K562 (cell line): Measurements from ENCODE around the gene KIF5A. TPM values are rescaled to one million over a fixed set of nuclear protein-coding genes. Genes with fewer than 3 reads are reported as not detected.

ENCODE experiments used
- ARID1B ChIP-seq: fragments of 450-650 bp; IDR thresholded peaks from 2 replicates; pipeline ENCODE4 v1.6.1; 2016; ENCODE audit warnings: antibody characterized with exemption, mild to moderate bottlenecking, inconsistent platforms
- CXXC5 ChIP-seq: fragments of 250-450 bp; sonication (Bioruptor Pico); IDR thresholded peaks from 2 replicates; pipeline ENCODE4 v1.8.0; 2022; ENCODE audit warnings: inconsistent platforms, mild to moderate bottlenecking, moderate library complexity
- LEF1 ChIP-seq: fragments of 450-650 bp; IDR thresholded peaks from 2 replicates; pipeline ENCODE4 v1.6.1; 2016; ENCODE audit warnings: mild to moderate bottlenecking
- MAZ ChIP-seq, 2 experiments: fragments of 450-650 bp in 1 of 2; sonication (generic) in 1 of 2; formaldehyde crosslinking; IDR thresholded peaks in 1 of 2; conservative IDR thresholded peaks in 1 of 2; 2 replicates each; pipeline versions ENCODE4 v1.4.0 to v1.5.0; 2020; ENCODE audit warnings: mild to moderate bottlenecking in 1 of 2, missing genetic modification reagents in 1 of 2
- MECOM ChIP-seq: fragments of 250-450 bp; sonication (Bioruptor Pico); IDR thresholded peaks from 2 replicates; pipeline ENCODE4 v1.8.0; 2022; ENCODE audit warnings: inconsistent platforms
- MTA1 ChIP-seq: fragments of 450-650 bp; IDR thresholded peaks from 2 replicates; pipeline ENCODE4 v1.6.1; 2017; ENCODE audit warnings: borderline replicate concordance
- NCOA1 ChIP-seq: fragments of 450-650 bp; IDR thresholded peaks from 2 replicates; pipeline ENCODE4 v1.6.1; 2016; ENCODE audit warnings: low read depth
- PHB2 ChIP-seq: fragments of 450-650 bp; IDR thresholded peaks from 2 replicates; pipeline ENCODE4 v1.6.1; 2017; ENCODE audit warnings: low read depth
- PML ChIP-seq: IDR thresholded peaks from 2 replicates; pipeline ENCODE4 v1.6.1; 2012; ENCODE audit warnings: low read length, inconsistent platforms
- RBFOX2 ChIP-seq: fragments of 200-400 bp; formaldehyde crosslinking; IDR thresholded peaks from 2 replicates; pipeline ENCODE4 v1.6.1; 2017; ENCODE audit warnings: low read depth, mild to moderate bottlenecking, low read length, moderate library complexity
- TAF1 ChIP-seq: IDR thresholded peaks from 2 replicates; pipeline ENCODE4 v1.6.1; 2011; ENCODE audit warnings: mild to moderate bottlenecking, low read length, moderate library complexity; ENCODE audit not compliant: insufficient read depth, control insufficient read depth, severe bottlenecking; ENCODE audit errors: extremely low read depth
- U2AF1 ChIP-seq: fragments of 200-400 bp; formaldehyde crosslinking; optimal IDR thresholded peaks from 2 replicates; pipeline ENCODE3; 2017; ENCODE audit warnings: mild to moderate bottlenecking, low read depth, low read length, moderate library complexity
- ZBTB7A ChIP-seq: IDR thresholded peaks from 2 replicates; pipeline ENCODE4 v1.6.1; 2011; ENCODE audit warnings: low read depth, mild to moderate bottlenecking, low read length, moderate library complexity, borderline replicate concordance; ENCODE audit not compliant: control insufficient read depth
- ZEB2 ChIP-seq: fragments of 450-650 bp; IDR thresholded peaks from 2 replicates; pipeline ENCODE4 v1.6.1; 2016
- ZNF224 ChIP-seq: sonication (generic); formaldehyde crosslinking; IDR thresholded peaks from 2 replicates; pipeline ENCODE4 v1.8.0; 2022; ENCODE audit warnings: mild to moderate bottlenecking, missing genetic modification reagents
- ZNF311 ChIP-seq: fragments of 250-450 bp; sonication (Bioruptor Pico); IDR thresholded peaks from 2 replicates; pipeline ENCODE4 v1.4.0; 2020; ENCODE audit warnings: mild to moderate bottlenecking, moderate library complexity
- polyA plus RNA-seq, 8 experiments: library from polyadenylated mRNA; depleted of rRNA in 4 of 8; stranded (reverse) in 5 of 8; unstranded in 3 of 8; fragments of >200 nt; fragmentation: Nextera tagmentation in 2 of 8; fragmentation: Illumina TruSeq in 1 of 8; extraction: Ambion mirVana in 2 of 8; extraction: Trizol in 1 of 8; gene quantifications; 2 replicates each; pipeline versions ENCODE4 v1.2.1 to v1.2.3, GENCODE V29; 2011 to 2014; ENCODE audit warnings: inconsistent platforms in 1 of 8, missing spikeins in 1 of 8
- total RNA-seq, 7 experiments: library from RNA; depleted of rRNA in 6 of 7; stranded (reverse); fragments of >200 nt in 6 of 7; fragmentation: Illumina TruSeq in 2 of 7; extraction: Trizol in 2 of 7; gene quantifications; 2 replicates each; pipeline versions ENCODE4 v1.2.1 to v1.2.3, GENCODE V29; 2011 to 2021; ENCODE audit warnings: low replicate concordance in 1 of 7
- TF ChIP-seq, protein P1 (sequence below), 3 experiments: fragments of 200-800 bp in 1 of 3; fragments of 250-450 bp in 1 of 3; fragments of 450-650 bp in 1 of 3; sonication (Bioruptor Pico) in 1 of 3; sonication (Bioruptor generic) in 1 of 3; formaldehyde crosslinking in 1 of 3; IDR thresholded peaks; 2 replicates each; pipeline versions ENCODE4 v1.6.1 to v1.8.0; 2016 to 2022; ENCODE audit warnings: mild to moderate bottlenecking in 2 of 3, missing genetic modification characterization in 2 of 3, missing compliant biosample characterization in 1 of 3, moderate library complexity in 1 of 3
- TF ChIP-seq, protein P2 (sequence below), 2 experiments: fragments of 150-350 bp in 1 of 2; IDR thresholded peaks; 2 replicates each; pipeline ENCODE4 v1.6.1; 2012 to 2016; ENCODE audit warnings: low read depth in 2 of 2, low read length in 2 of 2, mild to moderate bottlenecking in 1 of 2, moderate library complexity in 1 of 2
- TF ChIP-seq, protein P3 (sequence below): sonication (generic); formaldehyde crosslinking; IDR thresholded peaks from 2 replicates; pipeline ENCODE4 v1.8.0; 2023; ENCODE audit warnings: mild to moderate bottlenecking, missing genetic modification reagents

The KIF5A gene
- total and polyA plus RNA-seq, 9 of the 15 experiments (the other 6 are each of a cell fraction or from before 2014, with no cell fraction given): 3.4 to 17.7 (median 8.0) TPM

DNA sequence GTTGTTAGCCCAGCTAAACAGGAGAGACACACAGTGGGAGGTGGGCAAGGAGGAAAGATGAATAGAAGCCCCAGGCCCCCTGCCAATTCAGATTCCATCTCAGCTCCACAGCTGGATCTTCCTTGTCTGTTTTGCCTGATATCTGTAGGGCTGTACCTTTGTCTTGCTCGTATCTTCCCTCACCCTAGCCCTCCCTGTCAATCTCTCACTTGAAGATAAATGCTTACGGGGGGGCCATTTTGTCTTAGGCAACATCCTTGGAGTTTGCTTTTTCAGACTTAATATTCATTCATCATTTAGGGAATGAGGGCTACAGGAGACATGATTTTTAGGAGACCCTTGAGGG lies 2.4 kb downstream of the KIF5A start (continued):
- TF ChIP-seq, protein P1, sequence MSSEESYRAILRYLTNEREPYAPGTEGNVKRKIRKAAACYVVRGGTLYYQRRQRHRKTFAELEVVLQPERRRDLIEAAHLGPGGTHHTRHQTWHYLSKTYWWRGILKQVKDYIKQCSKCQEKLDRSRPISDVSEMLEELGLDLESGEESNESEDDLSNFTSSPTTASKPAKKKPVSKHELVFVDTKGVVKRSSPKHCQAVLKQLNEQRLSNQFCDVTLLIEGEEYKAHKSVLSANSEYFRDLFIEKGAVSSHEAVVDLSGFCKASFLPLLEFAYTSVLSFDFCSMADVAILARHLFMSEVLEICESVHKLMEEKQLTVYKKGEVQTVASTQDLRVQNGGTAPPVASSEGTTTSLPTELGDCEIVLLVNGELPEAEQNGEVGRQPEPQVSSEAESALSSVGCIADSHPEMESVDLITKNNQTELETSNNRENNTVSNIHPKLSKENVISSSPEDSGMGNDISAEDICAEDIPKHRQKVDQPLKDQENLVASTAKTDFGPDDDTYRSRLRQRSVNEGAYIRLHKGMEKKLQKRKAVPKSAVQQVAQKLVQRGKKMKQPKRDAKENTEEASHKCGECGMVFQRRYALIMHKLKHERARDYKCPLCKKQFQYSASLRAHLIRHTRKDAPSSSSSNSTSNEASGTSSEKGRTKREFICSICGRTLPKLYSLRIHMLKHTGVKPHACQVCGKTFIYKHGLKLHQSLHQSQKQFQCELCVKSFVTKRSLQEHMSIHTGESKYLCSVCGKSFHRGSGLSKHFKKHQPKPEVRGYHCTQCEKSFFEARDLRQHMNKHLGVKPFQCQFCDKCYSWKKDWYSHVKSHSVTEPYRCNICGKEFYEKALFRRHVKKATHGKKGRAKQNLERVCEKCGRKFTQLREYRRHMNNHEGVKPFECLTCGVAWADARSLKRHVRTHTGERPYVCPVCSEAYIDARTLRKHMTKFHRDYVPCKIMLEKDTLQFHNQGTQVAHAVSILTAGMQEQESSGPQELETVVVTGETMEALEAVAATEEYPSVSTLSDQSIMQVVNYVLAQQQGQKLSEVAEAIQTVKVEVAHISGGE (CRISPR knock-in tag; IDR thresholded peaks at IDR 0.05): peak in 1 of 3 experiments; percentile 45; a peak in 1 of 6 replicates
- TF ChIP-seq ZEB2 (peak; percentile 50; the same call in 1 of the 2 replicates), PML (peak; percentile 94), NCOA1 (peak; percentile 52; the same call in 1 of the 2 replicates), ZNF311 (CRISPR knock-in tag) (peak; percentile 27; the same call in 1 of the 2 replicates), U2AF1 (no peak), LEF1 (peak; percentile 11; the same call in 1 of the 2 replicates), PHB2 (peak; percentile 70; the same call in 1 of the 2 replicates), TAF1 (peak; percentile 42), RBFOX2 (no peak), CXXC5 (CRISPR knock-in tag) (peak; percentile 57), ZNF224 (no peak), ARID1B (peak; percentile 97), MAZ (CRISPR knock-in tag; conservative IDR thresholded peaks at IDR 0.05 in 1 of 2, IDR thresholded peaks at IDR 0.05 in 1 of 2) (peak; percentile 62 to 71; a peak in 2 of 4 replicates), ZBTB7A (peak; percentile 88), MTA1 (peak; percentile 36; the same call in 1 of the 2 replicates), MECOM (CRISPR knock-in tag) (peak; percentile 92)
- TF ChIP-seq, protein P2, sequence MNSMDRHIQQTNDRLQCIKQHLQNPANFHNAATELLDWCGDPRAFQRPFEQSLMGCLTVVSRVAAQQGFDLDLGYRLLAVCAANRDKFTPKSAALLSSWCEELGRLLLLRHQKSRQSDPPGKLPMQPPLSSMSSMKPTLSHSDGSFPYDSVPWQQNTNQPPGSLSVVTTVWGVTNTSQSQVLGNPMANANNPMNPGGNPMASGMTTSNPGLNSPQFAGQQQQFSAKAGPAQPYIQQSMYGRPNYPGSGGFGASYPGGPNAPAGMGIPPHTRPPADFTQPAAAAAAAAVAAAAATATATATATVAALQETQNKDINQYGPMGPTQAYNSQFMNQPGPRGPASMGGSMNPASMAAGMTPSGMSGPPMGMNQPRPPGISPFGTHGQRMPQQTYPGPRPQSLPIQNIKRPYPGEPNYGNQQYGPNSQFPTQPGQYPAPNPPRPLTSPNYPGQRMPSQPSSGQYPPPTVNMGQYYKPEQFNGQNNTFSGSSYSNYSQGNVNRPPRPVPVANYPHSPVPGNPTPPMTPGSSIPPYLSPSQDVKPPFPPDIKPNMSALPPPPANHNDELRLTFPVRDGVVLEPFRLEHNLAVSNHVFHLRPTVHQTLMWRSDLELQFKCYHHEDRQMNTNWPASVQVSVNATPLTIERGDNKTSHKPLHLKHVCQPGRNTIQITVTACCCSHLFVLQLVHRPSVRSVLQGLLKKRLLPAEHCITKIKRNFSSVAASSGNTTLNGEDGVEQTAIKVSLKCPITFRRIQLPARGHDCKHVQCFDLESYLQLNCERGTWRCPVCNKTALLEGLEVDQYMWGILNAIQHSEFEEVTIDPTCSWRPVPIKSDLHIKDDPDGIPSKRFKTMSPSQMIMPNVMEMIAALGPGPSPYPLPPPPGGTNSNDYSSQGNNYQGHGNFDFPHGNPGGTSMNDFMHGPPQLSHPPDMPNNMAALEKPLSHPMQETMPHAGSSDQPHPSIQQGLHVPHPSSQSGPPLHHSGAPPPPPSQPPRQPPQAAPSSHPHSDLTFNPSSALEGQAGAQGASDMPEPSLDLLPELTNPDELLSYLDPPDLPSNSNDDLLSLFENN (IDR thresholded peaks at IDR 0.05; ENCODE audit: low read depth in 2 of 2, low read length in 2 of 2): peak in 1 of 2 experiments; percentile 80; a peak in 2 of 4 replicates
- TF ChIP-seq, protein P3, sequence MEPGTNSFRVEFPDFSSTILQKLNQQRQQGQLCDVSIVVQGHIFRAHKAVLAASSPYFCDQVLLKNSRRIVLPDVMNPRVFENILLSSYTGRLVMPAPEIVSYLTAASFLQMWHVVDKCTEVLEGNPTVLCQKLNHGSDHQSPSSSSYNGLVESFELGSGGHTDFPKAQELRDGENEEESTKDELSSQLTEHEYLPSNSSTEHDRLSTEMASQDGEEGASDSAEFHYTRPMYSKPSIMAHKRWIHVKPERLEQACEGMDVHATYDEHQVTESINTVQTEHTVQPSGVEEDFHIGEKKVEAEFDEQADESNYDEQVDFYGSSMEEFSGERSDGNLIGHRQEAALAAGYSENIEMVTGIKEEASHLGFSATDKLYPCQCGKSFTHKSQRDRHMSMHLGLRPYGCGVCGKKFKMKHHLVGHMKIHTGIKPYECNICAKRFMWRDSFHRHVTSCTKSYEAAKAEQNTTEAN (CRISPR knock-in tag): no peak
